GM19043 (cell line): ENCODE measurements around the gene OR51B5.
"Not testable (repeated sequence)": the region's sequence is repeated elsewhere in the genome, so short reads cannot be mapped to it uniquely, and the experiment has no call there.

ENCODE experiments used
- ATAC-seq: cut with Tn5 transposase; IDR thresholded peaks from one replicate; pipeline ENCODE4 v1.9.1; 2021; ENCODE audit warnings: low read depth; ENCODE audit not compliant: unreplicated experiment

The OR51B5 gene

DNA sequence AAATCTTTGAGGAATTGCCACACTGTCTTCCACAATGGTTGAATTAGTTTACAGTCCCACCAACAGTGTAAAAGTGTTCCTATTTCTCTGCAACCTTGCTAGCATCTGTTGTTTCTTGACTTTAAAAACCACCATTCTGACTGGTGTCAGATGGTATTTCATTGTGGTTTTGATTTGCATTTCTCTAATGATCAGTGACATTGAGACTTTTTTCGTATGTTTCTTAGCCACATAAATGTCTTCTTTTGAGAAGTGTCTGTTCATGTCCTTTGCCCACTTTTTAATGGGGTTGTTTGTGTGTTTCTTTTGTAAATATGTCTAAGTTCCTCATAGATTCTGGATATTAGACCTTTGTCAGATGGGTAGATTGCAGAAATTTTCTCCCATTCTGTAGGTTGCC lies 6.1 kb downstream of the OR51B5 start:
- ATAC-seq: not testable (repeated sequence)

DNA sequence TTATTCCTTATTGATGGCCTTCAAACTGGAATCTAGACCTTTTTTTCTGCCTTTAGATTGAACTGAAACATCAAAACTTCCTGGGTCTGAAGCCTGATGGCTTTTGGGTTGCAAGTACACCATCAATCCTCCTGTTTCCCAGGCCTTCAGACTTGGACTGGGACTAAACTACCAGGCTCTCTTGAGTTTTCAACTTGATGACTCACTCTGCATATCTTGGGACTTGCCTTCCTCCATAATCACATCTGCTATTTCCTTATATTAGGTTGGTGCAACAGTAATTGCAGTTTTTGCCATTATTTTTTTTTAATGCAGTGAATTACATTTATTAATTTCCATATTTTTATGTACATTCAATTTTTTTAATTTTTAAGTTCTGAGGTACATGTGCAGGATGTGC lies 7.0 kb downstream of the OR51B5 start:
- ATAC-seq: no peak

DNA sequence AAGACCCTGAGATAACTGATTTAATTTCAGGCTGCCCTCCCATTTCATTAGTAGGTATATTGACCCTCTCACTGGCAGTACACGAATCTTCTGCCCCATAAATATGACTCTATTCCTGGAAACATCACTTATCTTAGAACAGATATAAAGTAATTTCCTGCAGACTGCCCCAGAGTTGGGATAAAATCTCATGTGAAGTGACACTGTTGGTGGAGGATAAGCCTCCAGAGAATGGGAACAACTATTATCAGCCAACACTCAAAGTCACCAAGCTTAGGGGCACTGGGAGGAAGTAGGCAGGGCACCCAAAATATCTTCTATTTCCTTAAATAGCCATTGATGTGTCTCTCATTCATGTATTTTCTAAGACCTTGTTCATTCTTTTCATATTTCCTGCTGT lies 8.2 kb downstream of the OR51B5 start:
- no peak for ATAC-seq

DNA sequence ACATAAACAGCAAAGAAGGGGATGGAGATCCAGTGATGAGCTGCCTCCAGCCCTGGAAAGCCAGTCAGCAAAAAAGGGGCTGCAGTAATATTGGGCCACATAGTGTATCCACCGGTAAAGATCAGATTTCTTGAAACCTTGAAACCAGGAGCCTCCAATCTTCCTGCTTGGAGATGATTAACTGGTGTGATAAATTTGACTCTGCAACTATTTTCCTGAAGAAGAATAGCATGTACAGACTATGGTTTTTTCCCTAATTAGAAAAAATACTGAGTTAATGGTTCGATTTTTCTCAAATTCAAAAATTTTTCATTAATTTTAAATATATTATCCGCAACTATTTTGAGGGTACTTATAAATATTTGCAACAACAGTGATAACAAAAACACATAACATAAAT lies 19.1 kb downstream of the OR51B5 start, which contains the start of gene OR51B2:
Gene OR51B2, minus strand, starts transcription at position 101 of the 400 bp plus-strand sequence. Its CDS starts 0 bp downstream, at position 101.
- no peak for ATAC-seq

DNA sequence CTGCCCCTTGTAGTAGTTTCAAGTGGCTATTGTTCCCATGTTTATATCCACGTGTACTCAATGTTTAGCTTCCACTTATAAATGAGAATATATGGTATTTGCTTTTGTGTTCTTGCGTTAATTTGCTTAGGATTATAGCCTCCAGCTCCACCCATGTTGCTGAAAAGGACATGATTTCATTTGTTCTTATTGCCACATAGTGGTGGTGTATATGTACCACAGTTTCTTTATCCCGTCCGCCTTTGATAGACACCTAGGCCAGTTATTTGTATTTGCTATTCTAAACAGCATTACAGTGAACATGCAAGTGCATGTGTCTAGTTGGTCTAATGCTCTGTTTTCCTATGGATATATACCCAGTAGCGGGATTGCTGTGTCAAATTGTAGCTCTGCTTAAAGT lies 26.0 kb downstream of the OR51B5 start:
- no peak for ATAC-seq

DNA sequence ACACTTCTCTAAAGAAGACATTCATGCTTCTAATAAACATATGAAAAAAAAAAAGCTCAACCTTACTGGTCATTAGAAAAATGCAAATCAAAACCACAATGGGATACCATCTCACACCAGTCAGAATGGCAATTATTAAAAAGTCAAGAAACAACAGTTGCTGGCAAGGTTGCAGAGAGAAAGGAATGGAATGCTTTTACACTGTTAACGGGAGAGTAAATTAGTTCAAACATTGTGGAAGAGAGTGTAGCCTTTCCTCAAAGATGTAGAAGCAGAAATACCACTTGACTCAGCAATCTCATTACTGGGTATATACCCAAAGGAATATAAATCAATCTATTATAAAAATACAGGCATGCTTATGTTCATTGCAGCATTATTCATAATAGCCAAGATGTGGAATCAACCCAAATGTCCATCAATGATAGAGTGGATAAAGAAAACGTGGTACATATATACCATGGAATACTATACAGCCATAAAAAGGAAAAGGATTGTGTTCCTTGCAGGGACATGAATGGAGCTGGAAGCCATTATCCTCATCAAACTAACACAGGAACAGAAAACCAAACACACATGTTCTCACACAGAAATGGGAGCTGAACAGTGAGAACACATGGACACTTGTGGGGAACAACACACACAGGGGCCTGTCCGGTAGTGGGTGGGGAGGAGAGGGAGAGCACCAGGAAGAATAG lies 29.8 kb downstream of the OR51B5 start:
- ATAC-seq: not testable (repeated sequence)

DNA sequence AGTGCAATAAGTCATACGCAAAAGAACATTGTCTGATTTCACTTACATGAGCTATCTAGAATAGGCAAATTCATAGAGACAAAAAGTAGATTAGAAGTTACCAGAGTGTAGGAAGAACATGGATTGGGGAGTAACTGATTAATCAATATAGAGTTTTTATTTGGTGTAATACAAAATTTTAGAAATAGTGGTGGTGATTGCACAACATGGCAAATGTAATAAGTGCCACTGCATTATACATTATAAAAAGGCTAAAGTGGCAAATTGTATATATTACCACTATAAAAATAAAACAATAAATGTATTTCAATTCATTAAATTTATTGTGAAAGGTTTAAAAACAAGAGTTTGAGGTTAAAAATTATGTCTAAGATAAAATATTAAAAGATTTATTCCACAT lies 32.9 kb downstream of the OR51B5 start:
- no peak for ATAC-seq

DNA sequence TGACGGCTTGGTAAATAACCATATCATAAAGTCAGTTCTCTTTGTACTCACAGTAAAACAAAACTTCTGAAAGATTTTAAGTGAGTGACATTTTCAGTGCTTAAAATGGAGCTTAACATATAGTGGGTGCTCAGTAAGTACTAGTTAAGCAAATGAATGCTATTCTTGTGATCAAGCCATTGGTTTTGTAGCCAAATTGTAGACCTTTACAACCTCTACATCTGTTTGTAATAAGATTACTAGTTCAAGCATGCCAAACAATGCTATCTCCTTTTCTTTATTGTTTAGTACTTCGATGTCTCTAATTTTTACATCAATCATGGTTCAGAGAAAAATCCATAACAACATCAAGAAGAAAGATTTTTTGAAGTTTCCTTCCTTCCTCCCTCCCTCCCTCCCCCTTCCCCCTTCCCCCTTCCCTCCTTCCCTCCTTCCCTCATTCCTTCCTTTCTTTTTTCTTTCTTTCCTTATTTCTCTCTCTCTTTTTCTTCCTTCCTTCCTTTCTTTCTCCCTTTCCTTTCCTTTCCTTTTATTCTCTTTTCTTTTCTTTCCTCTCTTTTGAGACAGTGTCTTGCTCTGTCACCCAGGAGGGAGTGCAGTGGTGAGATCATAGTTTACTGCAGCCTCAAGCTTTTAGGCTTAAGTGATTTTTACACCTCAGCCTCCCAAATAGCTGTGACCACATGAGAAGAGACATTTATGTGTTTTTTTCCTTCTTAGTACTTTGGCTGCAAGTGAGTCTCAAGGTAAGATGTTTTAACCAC lies 35.9 kb downstream of the OR51B5 start:
- no peak for ATAC-seq

DNA sequence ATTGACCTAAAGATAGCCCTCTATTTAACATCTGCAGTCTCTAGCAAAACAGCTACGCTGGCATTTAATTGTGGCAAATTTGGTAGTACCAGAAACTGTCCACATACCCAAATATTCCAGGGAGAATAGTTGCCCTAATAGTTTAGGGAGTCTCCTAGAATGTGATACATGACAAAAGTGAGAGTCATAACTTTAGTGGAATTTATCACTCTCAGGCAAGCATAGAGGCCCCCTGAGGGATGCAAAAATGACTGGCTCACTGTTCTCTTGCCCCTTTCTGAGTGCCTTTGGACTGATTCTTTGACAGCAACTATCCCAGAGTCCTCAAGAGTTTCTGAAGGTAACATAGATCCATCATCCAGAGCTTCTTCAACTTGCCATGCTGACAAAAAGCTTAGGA lies 39.3 kb downstream of the OR51B5 start:
- ATAC-seq: no peak

DNA sequence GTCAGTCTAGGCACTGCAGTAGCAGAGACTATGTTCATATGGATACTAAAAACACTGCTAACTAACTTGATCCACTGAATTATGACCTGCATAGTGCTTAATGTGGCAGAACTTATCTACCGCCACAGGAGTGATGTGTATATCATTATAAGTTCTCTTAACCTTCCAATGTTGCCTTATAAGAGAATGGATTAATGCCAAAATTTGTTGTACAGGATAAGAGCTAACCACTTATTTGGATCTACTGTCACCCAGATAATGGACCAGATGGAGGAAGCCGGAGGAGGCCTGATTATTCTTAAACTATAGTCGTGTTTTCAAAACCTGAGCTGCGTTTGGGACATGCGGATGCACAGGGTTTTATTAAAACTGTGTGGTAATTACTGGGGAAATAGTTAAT lies 39.7 kb downstream of the OR51B5 start:
- no peak for ATAC-seq

DNA sequence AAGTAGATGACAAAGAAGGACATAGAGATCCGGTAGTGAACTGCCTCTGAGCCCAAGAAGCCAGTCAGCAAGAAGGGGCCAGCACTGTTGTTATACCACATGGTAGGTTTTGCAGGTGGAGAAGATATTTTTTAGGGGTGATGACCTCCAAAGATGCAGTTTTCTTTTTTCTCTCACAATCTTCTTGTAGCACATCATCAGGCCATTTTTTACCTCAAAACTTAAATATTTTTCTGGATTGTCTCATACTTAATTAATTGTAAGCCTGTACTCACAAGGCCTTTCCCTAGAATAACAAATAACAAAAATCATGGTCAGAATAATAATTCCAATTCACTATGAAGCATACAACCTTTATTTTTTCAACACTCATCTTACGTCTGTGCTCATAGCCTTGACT lies 41.5 kb downstream of the OR51B5 start, which contains the start of gene OR51B4:
Gene OR51B4, minus strand, starts transcription at position 101 of the 400 bp plus-strand sequence. Its CDS starts 0 bp downstream, at position 101.
- ATAC-seq: no peak

DNA sequence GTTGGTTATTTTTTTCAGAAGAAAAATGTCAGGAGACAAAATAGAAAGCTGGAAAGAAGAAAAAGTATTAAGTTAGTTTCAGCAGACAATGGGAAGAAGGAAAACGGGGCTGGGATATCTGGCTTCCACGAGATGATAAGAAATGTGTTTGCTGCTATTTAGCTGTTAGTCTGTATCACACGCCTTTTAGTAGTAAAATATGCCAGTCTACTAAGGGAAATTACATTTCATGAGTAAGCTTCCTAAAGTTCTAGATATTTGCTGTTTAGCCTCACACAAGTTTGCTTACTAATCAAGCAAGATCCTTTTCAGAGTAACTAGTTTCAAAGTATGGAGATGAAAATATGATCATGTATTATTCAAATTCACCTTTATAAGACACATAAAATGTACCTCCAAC lies 43.1 kb downstream of the OR51B5 start:
- ATAC-seq: no peak

DNA sequence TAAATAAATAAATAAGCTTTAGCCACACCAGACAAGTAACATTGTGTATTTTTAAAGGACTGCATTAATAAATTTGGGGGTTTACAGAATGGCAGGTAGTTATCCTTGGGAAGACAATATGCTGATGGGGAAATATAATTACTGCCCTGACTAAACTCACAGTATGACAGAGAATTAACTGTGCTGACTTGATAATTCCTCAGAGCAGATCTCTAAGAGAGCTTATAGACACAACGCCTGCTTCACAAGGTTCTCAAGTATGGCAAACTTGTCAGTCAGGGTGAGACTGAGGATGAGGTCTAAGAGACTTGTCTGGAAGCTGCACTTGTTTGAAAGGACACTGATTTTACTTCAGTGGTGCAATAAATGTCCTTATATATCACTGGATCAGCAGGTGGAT lies 44.9 kb downstream of the OR51B5 start:
- no peak for ATAC-seq

DNA sequence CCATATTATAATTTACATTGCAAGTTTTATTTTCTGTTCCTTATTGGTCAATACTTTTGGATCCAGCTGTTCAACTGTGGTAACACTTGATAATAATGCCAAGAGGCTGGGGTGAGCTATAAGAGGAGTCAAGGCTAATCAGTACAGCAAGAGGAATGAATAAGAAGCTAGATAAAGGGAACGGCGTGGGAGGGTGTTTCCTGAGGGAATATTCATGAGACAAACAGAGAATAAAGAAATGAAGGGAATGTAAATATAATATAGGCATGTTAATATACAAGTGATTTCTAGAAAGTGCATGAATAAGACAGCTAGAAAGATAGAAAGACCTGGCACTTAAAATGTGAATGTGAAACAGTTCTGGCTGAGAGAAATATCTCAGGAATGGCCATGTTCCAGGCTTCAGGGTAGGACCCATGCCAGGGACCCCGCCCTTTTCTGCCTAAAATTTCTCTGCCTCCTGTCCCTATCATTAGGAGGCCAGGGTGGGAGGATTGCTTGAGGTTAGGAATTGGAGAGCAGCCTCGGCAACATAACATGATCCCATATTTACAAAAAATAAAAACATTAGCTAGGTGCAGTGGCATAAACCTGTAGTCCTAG lies 45.5 kb downstream of the OR51B5 start:
- no peak for ATAC-seq

DNA sequence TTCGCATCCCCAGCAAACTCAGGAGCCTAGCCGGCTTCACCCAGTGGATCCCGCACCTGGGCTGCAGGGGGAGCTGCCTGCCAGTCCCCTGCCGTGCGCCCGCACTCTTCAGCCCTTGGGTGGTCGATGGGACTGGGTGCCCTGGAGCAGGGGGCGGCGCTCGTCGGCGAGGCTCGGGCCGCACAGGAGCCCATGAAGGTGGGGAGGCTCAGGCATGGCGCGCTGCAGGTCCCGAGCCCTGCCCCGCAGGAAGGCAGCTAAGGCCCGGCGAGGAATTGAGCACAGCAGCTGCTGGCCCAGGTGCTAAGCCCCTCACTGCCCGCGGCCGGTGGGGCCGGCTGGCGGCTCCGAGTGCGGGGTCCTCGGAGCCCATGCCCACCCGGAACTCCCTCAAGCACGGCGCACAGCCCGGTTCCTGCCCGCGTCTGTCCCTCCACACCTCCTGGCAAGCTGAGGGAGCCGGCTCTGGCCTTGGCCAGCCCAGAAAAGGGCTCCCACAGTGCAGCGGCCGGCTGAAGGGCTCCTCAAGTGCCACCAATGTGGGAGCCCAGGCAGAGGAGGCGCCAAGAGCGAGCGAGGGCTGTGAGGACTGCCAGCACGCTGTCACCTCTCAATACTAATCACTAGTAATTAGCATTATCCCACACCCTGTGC lies 48.9 kb downstream of the OR51B5 start:
- not testable (repeated sequence) for ATAC-seq

DNA sequence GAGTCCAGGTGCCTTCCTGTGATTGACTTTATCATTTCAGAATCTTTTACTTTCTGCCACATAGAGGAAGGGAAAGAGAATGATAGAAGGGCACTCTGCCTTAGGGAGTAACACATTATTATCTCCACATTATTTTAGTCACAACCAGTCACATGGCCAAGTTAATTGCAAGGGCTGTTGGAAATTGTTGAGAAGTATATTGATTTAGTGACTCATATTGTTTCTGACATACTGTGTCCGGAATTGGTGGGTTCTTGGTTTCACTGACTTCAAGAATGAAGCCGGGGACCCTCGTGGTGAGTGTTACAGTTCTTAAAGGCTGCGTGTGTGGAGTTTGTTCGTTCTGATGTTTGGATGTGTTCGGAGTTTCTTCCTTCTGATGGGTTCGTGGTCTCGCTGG lies 50.3 kb downstream of the OR51B5 start:
- no peak for ATAC-seq
